Breast epithelium (tissue), 3 donors: ENCODE measurements around the gene ARHGAP31.

Source experiments
- CTCF ChIP-seq, 3 donors: fragments of 450-650 bp; IDR thresholded peaks; one replicate each; pipeline ENCODE4 v1.5.1; 2016 to 2017; ENCODE audit warnings: antibody characterized with exemption in 3 of 3, mild to moderate bottlenecking in 3 of 3, moderate library complexity in 3 of 3
- POLR2A ChIP-seq: fragments of 450-650 bp; IDR thresholded peaks from one replicate; pipeline ENCODE4 v1.6.1; 2016; ENCODE audit warnings: antibody characterized with exemption, mild to moderate bottlenecking, moderate library complexity
- POLR2AphosphoS5 ChIP-seq, 3 donors: sonication (generic); formaldehyde crosslinking; IDR thresholded peaks; one replicate each; pipeline ENCODE4 v1.6.1; 2017; ENCODE audit warnings: antibody characterized with exemption in 3 of 3

- TF ChIP-seq CTCF (IDR thresholded peaks at IDR 0.05) (no peak), POLR2A (no peak), POLR2AphosphoS5 (IDR thresholded peaks at IDR 0.05) (no peak)
These were observed 57.9 kb downstream of the ARHGAP31 start for GRCh38 chr3:119352034-119352609.
